Endothelial cell of umbilical vein (primary cell): ENCODE data around the gene SAMD5. TPM values are rescaled to one million over a fixed set of nuclear protein-coding genes. Genes with fewer than 3 reads are reported as not detected.

Source experiments
- BruUV-seq: library from RNA; stranded (reverse); fragments of 400-500 nt; replicated peaks from 2 replicates; lab custom pipeline; 2021; lab: Mats Ljungman, UMichigan
- CTCF ChIA-PET: fragments of 300-600, 350-600 bp; sonication (Branson Sonifier 250); formaldehyde crosslinking; loops from one replicate; lab custom pipeline; 2021; ENCODE audit warnings: antibody characterized with exemption, inconsistent platforms; lab: Charles Lee
- POLR2A ChIA-PET: fragments of 300-600, 350-600 bp; sonication (Branson Sonifier 250); formaldehyde crosslinking; loops from one replicate; lab custom pipeline; 2021; ENCODE audit warnings: antibody characterized with exemption, inconsistent platforms; lab: Charles Lee
- DNase-seq: peaks from one replicate; pipeline ENCODE4 v3.0.0-alpha.2; 2011; ENCODE audit warnings: low read depth, low spot score
- FAIRE-seq: peaks from 2 replicates; lab custom pipeline; 2011; peaks lifted over from hg19 to GRCh38; lab: Jason Lieb, UNC
- H2AFZ ChIP-seq: 2 replicates; pipeline ENCODE4 v1.6.0; 2012; ENCODE audit warnings: low read depth, low read length, control low read depth, inconsistent platforms
- H3K27ac ChIP-seq: 2 replicates; pipeline ENCODE4 v1.5.1; 2011; ENCODE audit warnings: low read depth, mild to moderate bottlenecking, control low read depth, low read length, moderate library complexity; ENCODE audit not compliant: insufficient read depth
- H3K27me3 ChIP-seq, 2 experiments: 2 replicates each; pipeline versions ENCODE4 v1.6.0 to v1.6.1; 2011; ENCODE audit warnings: low read length in 2 of 2, mixed read lengths in 1 of 2; ENCODE audit not compliant: control insufficient read depth in 2 of 2, insufficient read depth in 2 of 2
- H3K36me3 ChIP-seq, 2 experiments: 2 replicates in 1 of 2; 3 replicates in 1 of 2; pipeline ENCODE4 v1.5.1; 2011; ENCODE audit warnings: low read length in 2 of 2, mild to moderate bottlenecking in 1 of 2, moderate library complexity in 1 of 2; ENCODE audit not compliant: control insufficient read depth in 2 of 2, insufficient read depth in 2 of 2; ENCODE audit errors: extremely low read depth in 1 of 2
- H3K4me1 ChIP-seq: 3 replicates; pipeline ENCODE4 v1.5.1; 2011; ENCODE audit warnings: mild to moderate bottlenecking, low read length; ENCODE audit not compliant: control insufficient read depth, insufficient read depth; ENCODE audit errors: extremely low read depth
- H3K4me2 ChIP-seq: 2 replicates; pipeline ENCODE4 v1.6.1; 2011; ENCODE audit warnings: low read length, control low read depth, mixed read lengths; ENCODE audit not compliant: insufficient read depth
- H3K4me3 ChIP-seq, 3 experiments: fragments of 200-600 bp in 1 of 3; sonication (generic), shearing (Covaris generic) in 1 of 3; replicated peaks in 1 of 3; 2 replicates each; pipeline ENCODE4 v1.5.1; 2011 to 2016; ENCODE audit warnings: control low read depth in 3 of 3, low read length in 3 of 3, mild to moderate bottlenecking in 2 of 3, inconsistent platforms in 1 of 3, low read depth in 1 of 3, moderate library complexity in 1 of 3; ENCODE audit not compliant: insufficient read depth in 1 of 3
- H3K79me2 ChIP-seq: 2 replicates; pipeline ENCODE4 v1.6.0; 2012; ENCODE audit warnings: low read length, inconsistent platforms; ENCODE audit not compliant: control insufficient read depth, insufficient read depth
- H3K9ac ChIP-seq: replicated peaks from 2 replicates; pipeline ENCODE3; 2011; ENCODE audit warnings: low read length, control low read depth; ENCODE audit not compliant: insufficient read depth; ENCODE audit errors: extremely low read depth
- H3K9me1 ChIP-seq: replicated peaks from 3 replicates; pipeline ENCODE4 v1.6.0; 2011; ENCODE audit warnings: mild to moderate bottlenecking, low read length; ENCODE audit not compliant: control insufficient read depth, insufficient read depth; ENCODE audit errors: extremely low read depth
- H3K9me3 ChIP-seq: replicated peaks from 2 replicates; pipeline ENCODE4 v1.5.1; 2012; ENCODE audit warnings: low read length, inconsistent platforms; ENCODE audit not compliant: control insufficient read depth, insufficient read depth
- H4K20me1 ChIP-seq: replicated peaks from 2 replicates; pipeline ENCODE3; 2011; ENCODE audit warnings: mild to moderate bottlenecking, low read length; ENCODE audit not compliant: control insufficient read depth, insufficient read depth; ENCODE audit errors: extremely low read depth
- EZH2 ChIP-seq: IDR thresholded peaks from 2 replicates; pipeline ENCODE4 v1.6.1; 2012; ENCODE audit warnings: borderline replicate concordance, low read depth, mild to moderate bottlenecking, moderate library complexity, low read length, inconsistent platforms; ENCODE audit not compliant: severe bottlenecking
- FOS ChIP-seq: IDR thresholded peaks from 2 replicates; pipeline ENCODE4 v1.6.1; 2011; ENCODE audit warnings: mild to moderate bottlenecking, low read length, moderate library complexity, borderline replicate concordance; ENCODE audit not compliant: insufficient read depth
- GATA2 ChIP-seq: IDR thresholded peaks from 2 replicates; pipeline ENCODE4 v1.7.0; 2011; ENCODE audit warnings: low read depth, mild to moderate bottlenecking, moderate library complexity, mixed read lengths, low read length; ENCODE audit not compliant: insufficient read length, insufficient read depth
- JUN ChIP-seq: IDR thresholded peaks from 2 replicates; pipeline ENCODE4 v1.6.1; 2011; ENCODE audit warnings: borderline replicate concordance, low read depth; ENCODE audit not compliant: insufficient read length, insufficient read depth
- MAX ChIP-seq: IDR thresholded peaks from 2 replicates; pipeline ENCODE4 v1.6.1; 2011; ENCODE audit not compliant: insufficient read depth, insufficient read length
- POLR2A ChIP-seq: IDR thresholded peaks from 2 replicates; pipeline ENCODE4 v1.6.1; 2012; ENCODE audit warnings: low read depth, mild to moderate bottlenecking, control low read depth, low read length
- POLR2AphosphoS5 ChIP-seq: IDR thresholded peaks from 2 replicates; pipeline ENCODE4 v1.6.1; 2012; ENCODE audit warnings: low read depth, mild to moderate bottlenecking, control low read depth, low read length, moderate library complexity; ENCODE audit not compliant: insufficient read depth
- dilution Hi-C: fragments of 300-500 bp; cut with MboI; formaldehyde crosslinking; loops from one replicate; pipeline ENCODE4 v1.15.0; 2019; ENCODE audit warnings: low sequenced_read_pairs; ENCODE audit not compliant: extremely low pct_ligation_motif_present
- intact Hi-C: fragments of 100-400 bp; cut with micrococcal nuclease; formaldehyde crosslinking; loops from one replicate; pipeline ENCODE4 v1.10.0; 2022
- polyA plus RNA-seq, 4 experiments: library from polyadenylated mRNA; depleted of rRNA in 3 of 4; stranded (reverse) in 3 of 4; unstranded in 1 of 4; fragments of >200 nt; gene quantifications; 2 replicates each; pipeline versions ENCODE4 v1.2.1 to v1.2.3, GENCODE V29; 2011 to 2012; ENCODE audit warnings: missing spikeins in 1 of 4
- total RNA-seq: library from RNA; stranded (reverse); gene quantifications from 2 replicates; pipeline ENCODE4 v1.2.3, GENCODE V29; 2021
- TF ChIP-seq, protein P1 (sequence below), 2 donors: IDR thresholded peaks; 1 replicate in 1 of 2; 2 replicates in 1 of 2; pipeline ENCODE4 v1.5.1; 2011; ENCODE audit warnings: low read length in 2 of 2, mild to moderate bottlenecking in 2 of 2, moderate library complexity in 2 of 2, control low read depth in 1 of 2, inconsistent platforms in 1 of 2, low read depth in 1 of 2; ENCODE audit not compliant: insufficient read depth in 1 of 2; ENCODE audit errors: extremely low read depth in 1 of 2

The SAMD5 gene
- total and polyA plus RNA-seq, 2 donors (not counting 3 experiments of a cell fraction or from before 2014, with no cell fraction given) = 0.75 to 6.9 TPM

- H3K27me3 ChIP-seq = no peaks in the 10 kb centered on the region
- TF ChIP-seq POLR2AphosphoS5 = no peak
- no peak for TF ChIP-seq EZH2
- no peak for TF ChIP-seq JUN
- no peak for TF ChIP-seq GATA2
- TF ChIP-seq POLR2A = no peak
- TF ChIP-seq, protein P1, sequence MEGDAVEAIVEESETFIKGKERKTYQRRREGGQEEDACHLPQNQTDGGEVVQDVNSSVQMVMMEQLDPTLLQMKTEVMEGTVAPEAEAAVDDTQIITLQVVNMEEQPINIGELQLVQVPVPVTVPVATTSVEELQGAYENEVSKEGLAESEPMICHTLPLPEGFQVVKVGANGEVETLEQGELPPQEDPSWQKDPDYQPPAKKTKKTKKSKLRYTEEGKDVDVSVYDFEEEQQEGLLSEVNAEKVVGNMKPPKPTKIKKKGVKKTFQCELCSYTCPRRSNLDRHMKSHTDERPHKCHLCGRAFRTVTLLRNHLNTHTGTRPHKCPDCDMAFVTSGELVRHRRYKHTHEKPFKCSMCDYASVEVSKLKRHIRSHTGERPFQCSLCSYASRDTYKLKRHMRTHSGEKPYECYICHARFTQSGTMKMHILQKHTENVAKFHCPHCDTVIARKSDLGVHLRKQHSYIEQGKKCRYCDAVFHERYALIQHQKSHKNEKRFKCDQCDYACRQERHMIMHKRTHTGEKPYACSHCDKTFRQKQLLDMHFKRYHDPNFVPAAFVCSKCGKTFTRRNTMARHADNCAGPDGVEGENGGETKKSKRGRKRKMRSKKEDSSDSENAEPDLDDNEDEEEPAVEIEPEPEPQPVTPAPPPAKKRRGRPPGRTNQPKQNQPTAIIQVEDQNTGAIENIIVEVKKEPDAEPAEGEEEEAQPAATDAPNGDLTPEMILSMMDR (IDR thresholded peaks at IDR 0.05; ENCODE audit: extremely low read depth in 1 of 2, insufficient read depth in 1 of 2, low read depth in 1 of 2, low read length in 2 of 2) = no peak
- TF ChIP-seq MAX = no peak
- TF ChIP-seq FOS = no peak
- H3K9me1 ChIP-seq = no peaks in the 10 kb centered on the region
- DNase-seq (no peak), FAIRE-seq (no peak)
- BruUV-seq = no TSS peak
- no peaks in the 10 kb centered on the region for H3K79me2 ChIP-seq
- no peaks in the 10 kb centered on the region for H3K9me3 ChIP-seq
- H3K4me1 ChIP-seq = no peaks in the 10 kb centered on the region
- H3K4me2 ChIP-seq = no peak overlapping the region
- H3K9ac ChIP-seq = no peak overlapping the region
- H3K27ac ChIP-seq = no peak overlapping the region
- no peak overlapping the region for H2AFZ ChIP-seq
- ChIA-PET CTCF (no interaction called here), POLR2A (no interaction called here)
- H3K36me3 ChIP-seq = no peaks in the 10 kb centered on the region
- no peak overlapping the region for H3K4me3 ChIP-seq
- intact Hi-C loops (no loop called here), dilution Hi-C loops (no loop called here)
- no peaks in the 10 kb centered on the region for H4K20me1 ChIP-seq
Measured at GRCh38 chr6:147611992-147612391, 103.5 kb downstream of the SAMD5 start.
